ENCODE results near the gene ELOB. TPM values are rescaled to one million over a fixed set of nuclear protein-coding genes. Genes with fewer than 3 reads are reported as not detected.

ELOB gene
- total RNA-seq, 4 donors from 2014 or later = 216 to 970 (median 375) TPM

- DNase-seq (peak; percentile 81 to 89), ATAC-seq (peak; percentile 76 to 79)
- in situ Hi-C loops (cut with MboI; ENCODE audit: low sequenced_read_pairs in 4 of 4) = no loop called here
- intact Hi-C loops (cut with DNase I; ENCODE audit: low total_unique reads) = loop anchor here (1.0 to 10.0 kb wide), 8 partner anchors 24 to 479 kb away; partner anchors contain the start of genes CEMP1, ELOB, FLYWCH1 and PKMYT1
- H3K4me1 ChIP-seq = peaks cover 40 to 47% of the 10 kb centered on the region in 2 donors
- peak overlapping the region; percentile 83 to 96 (median 88) for H3K4me3 ChIP-seq
- no peaks in the 10 kb centered on the region for H3K9me3 ChIP-seq
- peak overlapping the region; percentile 90 to 100 (median 97) for H3K27ac ChIP-seq
- TF ChIP-seq CTCF (IDR thresholded peaks at IDR 0.05 in 4 of 5, conservative IDR thresholded peaks at IDR 0.05 in 1 of 5) (no peak), POLR2A (IDR thresholded peaks at IDR 0.05) (no peak)
- H3K27me3 ChIP-seq = no peaks in the 10 kb centered on the region
- H3K36me3 ChIP-seq = peaks cover 0 to 12% of the 10 kb centered on the region in 2 donors
Observed at GRCh38 chr16:2752850-2753732, 24.0 kb downstream of the ELOB start.

GRCh38 chr16:2752035-2752849 lies 24.8 kb downstream of the ELOB start, which contains the start of gene SRRM2:
Gene SRRM2 (plus strand): TSS chr16:2752638. CDS start chr16:2756365, 3,727 bp downstream.
- H3K4me1 ChIP-seq = peaks cover 40 to 46% of the 10 kb centered on the region in 2 donors
- DNase-seq = peak; percentile 92 to 94
- H3K27me3 ChIP-seq = no peaks in the 10 kb centered on the region
- in situ Hi-C loops (cut with MboI; ENCODE audit: low sequenced_read_pairs in 4 of 4) (no loop called here), intact Hi-C loops (cut with DNase I; ENCODE audit: low total_unique reads) (loop anchor here (1.0 to 10.0 kb wide), 8 partner anchors 25 to 480 kb away; partner anchors contain the start of genes CEMP1, ELOB, FLYWCH1 and PKMYT1)
- peak in 2 of 5 experiments; percentile 9 to 13 for TF ChIP-seq CTCF (IDR thresholded peaks at IDR 0.05 in 4 of 5, conservative IDR thresholded peaks at IDR 0.05 in 1 of 5)
- TF ChIP-seq POLR2A (IDR thresholded peaks at IDR 0.05) = peak; percentile 98
- H3K9me3 ChIP-seq = no peaks in the 10 kb centered on the region
- H3K27ac ChIP-seq = peak within 1 kb of the TSS; percentile 90 to 100 (median 97)
- peaks cover 0 to 5% of the 10 kb centered on the region in 2 donors for H3K36me3 ChIP-seq
- ATAC-seq = peak; percentile 88 to 91
- H3K4me3 ChIP-seq = peak within 1 kb of the TSS; percentile 83 to 96 (median 88)

GRCh38 chr16:2751577-2752034 lies 25.5 kb downstream of the ELOB start:
- Histone ChIP-seq H3K36me3 (peaks cover 0 to 5% of the 10 kb centered on the region in 2 donors), H3K27me3 (no peaks in the 10 kb centered on the region), H3K4me3 (peak overlapping the region; percentile 83 to 96 (median 88)), H3K4me1 (peaks cover 34 to 40% of the 10 kb centered on the region in 2 donors), H3K27ac (peak overlapping the region; percentile 90 to 100 (median 97)), H3K9me3 (no peaks in the 10 kb centered on the region)
- TF ChIP-seq CTCF (IDR thresholded peaks at IDR 0.05 in 4 of 5, conservative IDR thresholded peaks at IDR 0.05 in 1 of 5) = no peak
- TF ChIP-seq POLR2A (IDR thresholded peaks at IDR 0.05) = no peak
- DNase-seq = peak in 1 of 2 donors; percentile 36
- intact Hi-C loops (cut with DNase I; ENCODE audit: low total_unique reads) = loop anchor here (1.0 to 10.0 kb wide), 8 partner anchors 26 to 481 kb away; partner anchors contain the start of genes CEMP1, ELOB, FLYWCH1 and PKMYT1
- in situ Hi-C loops (cut with MboI; ENCODE audit: low sequenced_read_pairs in 4 of 4) = no loop called here
- ATAC-seq = no peak

GRCh38 chr16:2749936-2750335 lies 27.1 kb downstream of the ELOB start:
- no peak for DNase-seq
- intact Hi-C loops (cut with DNase I; ENCODE audit: low total_unique reads) = loop anchor here (5.0 to 10.0 kb wide), 4 partner anchors 55 to 482 kb away; partner anchors contain the start of genes CEMP1 and FLYWCH1
- Histone ChIP-seq H3K4me3 (no peak overlapping the region), H3K9me3 (no peaks in the 10 kb centered on the region), H3K27ac (no peak overlapping the region), H3K36me3 (peaks cover 0 to 5% of the 10 kb centered on the region in 2 donors), H3K4me1 (peaks cover 17 to 23% of the 10 kb centered on the region in 2 donors), H3K27me3 (no peaks in the 10 kb centered on the region)
- in situ Hi-C loops (cut with MboI; ENCODE audit: low sequenced_read_pairs in 4 of 4) = no loop called here
- no peak for ATAC-seq
- TF ChIP-seq CTCF (IDR thresholded peaks at IDR 0.05 in 4 of 5, conservative IDR thresholded peaks at IDR 0.05 in 1 of 5) (no peak), POLR2A (IDR thresholded peaks at IDR 0.05) (no peak)
